Umbilical cord (tissue), 2 donors: ENCODE data around the gene DLGAP5. TPM values are rescaled to one million over a fixed set of nuclear protein-coding genes. Genes with fewer than 3 reads are reported as not detected.

Source experiments
- DNase-seq: peaks from one replicate; pipeline ENCODE4 v3.0.0-alpha.2; 2015; ENCODE audit warnings: low spot score
- total RNA-seq: library from RNA; depleted of rRNA; stranded (reverse); fragments of >200 nt; gene quantifications from one replicate; pipeline ENCODE4 v1.2.3, GENCODE V29; 2014; ENCODE audit warnings: low replicate concordance; ENCODE audit not compliant: insufficient read depth

Gene DLGAP5
- total RNA-seq, 1 donor from 2014 or later = 16.9 TPM

- DNase-seq = no peak
Measured at GRCh38 chr14:55114720-55115119, 76.7 kb downstream of the DLGAP5 start.

GRCh38 chr14:55111122-55111708, 80.2 kb downstream of the DLGAP5 start:
- no peak for DNase-seq

- DNase-seq = no peak
Measured at GRCh38 chr14:55109836-55110235, 81.5 kb downstream of the DLGAP5 start.

DNA sequence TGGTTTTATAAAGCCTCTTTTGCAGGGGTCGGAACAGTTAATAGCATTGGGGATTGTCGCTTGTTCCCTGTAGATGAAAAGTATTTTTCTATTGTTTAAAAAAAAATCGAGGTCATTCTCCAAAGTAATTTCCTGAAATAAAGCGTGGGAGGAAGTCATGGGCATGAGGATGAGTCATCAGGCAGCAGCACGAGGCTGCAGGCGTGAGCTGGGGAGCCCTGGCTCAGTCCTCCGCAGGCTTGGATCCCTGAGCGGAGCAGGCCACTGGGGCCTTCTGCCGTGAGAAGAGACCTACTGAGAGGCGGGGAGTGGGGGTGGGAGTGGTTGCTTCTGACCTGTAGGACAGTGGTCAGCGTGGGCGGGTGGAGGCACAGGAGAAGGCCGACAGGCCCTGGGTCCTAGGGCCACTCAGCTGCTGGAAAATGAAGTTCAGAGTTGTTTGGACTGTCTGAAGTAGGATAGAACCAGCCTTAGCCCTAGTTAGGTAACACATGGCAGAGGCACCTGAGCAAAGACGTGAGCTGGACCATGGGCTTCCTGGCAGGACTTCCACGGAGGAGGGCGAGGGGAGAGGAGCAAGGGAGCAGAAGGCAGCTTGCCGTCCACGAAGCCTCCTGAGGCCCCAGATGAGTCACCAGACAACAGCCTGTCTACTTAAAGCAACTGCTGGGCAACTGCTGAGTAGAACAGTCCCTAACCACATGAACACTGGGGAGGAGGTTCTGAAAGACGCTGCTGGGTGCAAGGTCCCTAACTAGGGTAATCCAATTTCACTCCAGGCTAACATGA, 83.4 kb downstream of the DLGAP5 start:
- DNase-seq = peak; percentile 86

DNA sequence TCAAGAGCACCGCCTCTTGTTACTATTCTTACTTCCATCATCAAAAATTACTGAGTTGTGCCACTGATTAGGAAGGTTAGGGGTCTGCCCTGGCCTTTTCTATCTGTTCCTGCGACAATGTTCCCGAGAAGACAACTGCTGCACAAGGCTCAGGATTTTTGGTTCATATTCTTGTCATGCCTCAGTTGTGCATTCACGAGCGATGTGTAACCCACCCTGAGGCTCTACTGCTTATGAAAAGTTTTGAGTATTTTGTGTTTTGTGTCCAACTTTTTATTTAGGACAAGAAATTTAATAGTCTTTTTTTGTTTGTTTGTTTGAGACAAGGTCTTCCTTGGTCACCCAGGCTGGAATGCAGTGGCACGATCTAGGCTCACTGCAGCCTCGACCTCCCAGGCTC, 85.4 kb downstream of the DLGAP5 start:
- no peak for DNase-seq

DNA sequence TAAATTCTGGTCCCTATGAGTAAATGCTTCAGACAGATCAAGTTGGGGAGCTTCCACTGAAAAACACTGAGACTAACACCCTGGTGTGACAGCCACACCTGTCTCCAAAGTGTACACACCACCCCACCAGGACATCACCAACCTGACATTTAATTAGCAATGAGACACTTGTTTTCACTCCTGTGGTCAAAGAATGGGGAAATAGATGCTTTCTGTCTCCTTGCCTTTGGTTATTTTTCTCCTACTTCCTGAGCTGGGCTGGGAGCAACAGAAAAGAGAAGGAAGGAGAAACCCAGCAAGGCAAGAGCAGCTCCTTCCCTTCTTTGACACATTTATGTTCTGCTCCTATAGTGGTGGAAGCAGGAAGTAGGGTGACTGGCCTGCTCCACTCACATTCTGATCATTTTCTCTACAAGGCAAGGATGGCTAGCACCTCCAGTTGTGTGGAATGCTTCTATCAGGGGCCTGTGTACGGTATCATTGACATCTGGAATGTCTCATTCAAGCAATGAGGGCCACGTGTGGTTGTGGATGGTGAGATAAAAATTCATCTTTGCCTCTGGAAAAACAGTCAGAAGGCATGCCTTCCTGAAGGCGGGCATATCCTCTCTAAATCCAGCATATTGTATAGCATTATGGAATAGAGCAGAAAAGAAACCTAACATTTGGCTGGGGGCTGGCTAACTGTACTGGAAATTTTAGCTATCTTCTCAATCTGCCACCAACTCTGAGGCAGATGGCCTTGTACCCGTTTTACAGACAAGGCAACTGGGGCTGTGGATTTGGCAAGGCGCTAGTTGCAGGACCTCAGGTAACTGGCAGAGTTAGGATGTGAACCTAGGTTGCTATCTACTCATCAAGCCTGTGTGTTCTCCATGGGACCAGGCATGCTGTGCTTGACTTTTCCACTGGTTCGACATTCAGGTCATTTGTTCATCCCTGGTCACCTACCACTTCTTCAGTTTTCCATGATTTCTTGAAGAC, 87.1 kb downstream of the DLGAP5 start:
- DNase-seq = no peak

- DNase-seq = peak; percentile 98
Measured at GRCh38 chr14:55103005-55103640, 88.3 kb downstream of the DLGAP5 start.

GRCh38 chr14:55102141-55102621, 89.2 kb downstream of the DLGAP5 start:
- DNase-seq = peak; percentile 87

GRCh38 chr14:55101698-55102097, 89.7 kb downstream of the DLGAP5 start:
- no peak for DNase-seq

GRCh38 chr14:55099756-55100155, 91.6 kb downstream of the DLGAP5 start:
- DNase-seq = peak; percentile 80

- no peak for DNase-seq
Measured at GRCh38 chr14:55098561-55098898, 92.9 kb downstream of the DLGAP5 start.

Other genes starting within 250 kb of the DLGAP5 start
- 8.2 TPM for gene WDHD1, start 164.5 kb downstream of the DLGAP5 start, total RNA-seq
- 21.9 TPM for gene SOCS4, start 164.3 kb downstream of the DLGAP5 start, total RNA-seq
- 20.9 TPM for gene MAPK1IP1L, start 139.9 kb downstream of the DLGAP5 start, total RNA-seq
- 147 TPM for gene LGALS3, start 62.3 kb downstream of the DLGAP5 start, total RNA-seq
- 37.3 TPM for gene FBXO34, start 79.8 kb upstream of the DLGAP5 start, total RNA-seq
- gene ATG14, start 220.2 kb upstream of the DLGAP5 start, total RNA-seq = 23.6 TPM
- gene TBPL2, start 249.0 kb upstream of the DLGAP5 start, total RNA-seq = 0.48 TPM